Fibroblast of pulmonary artery (primary cell): ENCODE measurements around the gene GCG.

Experiments
- DNase-seq: peaks from one replicate; pipeline ENCODE4 v3.0.0-alpha.2; 2010; ENCODE audit warnings: low read depth
- H3K4me3 ChIP-seq: replicated peaks from 2 replicates; pipeline ENCODE4 v1.5.1; 2011; ENCODE audit warnings: low read depth, mild to moderate bottlenecking, control low read depth, low read length, moderate library complexity
- TF ChIP-seq, protein P1 (sequence below): IDR thresholded peaks from 2 replicates; pipeline ENCODE4 v1.5.1; 2011; ENCODE audit warnings: mild to moderate bottlenecking, control low read depth, low read length, inconsistent platforms; ENCODE audit errors: missing control alignments

GCG gene

GRCh38 chr2:162152147-162152546 is at the start of gene GCG:
GCG (minus strand) TSS chr2:162152247; CDS start chr2:162149178, 3,069 bp downstream.
- no peak within 1 kb of the TSS for H3K4me3 ChIP-seq
- DNase-seq: no peak
- TF ChIP-seq, protein P1, sequence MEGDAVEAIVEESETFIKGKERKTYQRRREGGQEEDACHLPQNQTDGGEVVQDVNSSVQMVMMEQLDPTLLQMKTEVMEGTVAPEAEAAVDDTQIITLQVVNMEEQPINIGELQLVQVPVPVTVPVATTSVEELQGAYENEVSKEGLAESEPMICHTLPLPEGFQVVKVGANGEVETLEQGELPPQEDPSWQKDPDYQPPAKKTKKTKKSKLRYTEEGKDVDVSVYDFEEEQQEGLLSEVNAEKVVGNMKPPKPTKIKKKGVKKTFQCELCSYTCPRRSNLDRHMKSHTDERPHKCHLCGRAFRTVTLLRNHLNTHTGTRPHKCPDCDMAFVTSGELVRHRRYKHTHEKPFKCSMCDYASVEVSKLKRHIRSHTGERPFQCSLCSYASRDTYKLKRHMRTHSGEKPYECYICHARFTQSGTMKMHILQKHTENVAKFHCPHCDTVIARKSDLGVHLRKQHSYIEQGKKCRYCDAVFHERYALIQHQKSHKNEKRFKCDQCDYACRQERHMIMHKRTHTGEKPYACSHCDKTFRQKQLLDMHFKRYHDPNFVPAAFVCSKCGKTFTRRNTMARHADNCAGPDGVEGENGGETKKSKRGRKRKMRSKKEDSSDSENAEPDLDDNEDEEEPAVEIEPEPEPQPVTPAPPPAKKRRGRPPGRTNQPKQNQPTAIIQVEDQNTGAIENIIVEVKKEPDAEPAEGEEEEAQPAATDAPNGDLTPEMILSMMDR: no peak

DNA sequence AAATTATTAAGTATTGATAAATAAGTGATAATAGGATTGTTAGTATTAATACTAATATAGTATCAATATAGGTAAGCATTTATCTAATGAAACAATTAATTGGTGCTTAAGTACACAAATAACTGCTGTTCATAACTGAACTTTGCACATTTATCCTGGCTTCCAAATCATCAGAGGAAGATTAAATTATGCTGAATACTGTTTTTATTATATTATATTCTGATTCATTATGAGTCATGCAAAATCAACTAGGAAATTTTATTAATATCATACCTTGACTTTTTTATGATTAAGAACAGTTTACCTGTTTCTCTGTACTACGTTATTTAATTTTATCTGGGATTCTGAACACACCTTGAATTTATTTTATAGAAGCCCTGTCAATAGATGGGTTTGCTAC is 48.6 kb upstream of the GCG start:
- TF ChIP-seq, protein P1: no peak
- DNase-seq: no peak
- H3K4me3 ChIP-seq: no peak overlapping the region

DNA sequence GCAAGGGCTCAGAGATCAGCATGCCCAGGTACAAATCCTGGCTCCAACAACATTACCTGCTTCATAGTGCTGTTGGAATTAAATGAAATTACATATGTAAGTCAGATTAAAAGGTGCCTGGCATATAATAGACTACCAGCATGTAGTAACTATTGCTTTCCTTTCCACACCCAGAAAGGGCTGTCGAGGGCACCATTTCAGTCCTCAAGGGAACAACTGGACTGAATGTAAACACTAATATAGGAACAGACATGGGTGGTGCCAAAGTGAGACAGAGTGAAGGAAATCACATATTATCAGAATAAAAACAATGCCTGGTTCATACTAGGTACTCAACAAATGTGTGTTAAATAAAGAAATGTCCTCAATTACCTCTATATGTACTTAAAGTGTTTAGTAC is 47.9 kb upstream of the GCG start:
- H3K4me3 ChIP-seq: no peak overlapping the region
- TF ChIP-seq, protein P1: no peak
- no peak for DNase-seq

DNA sequence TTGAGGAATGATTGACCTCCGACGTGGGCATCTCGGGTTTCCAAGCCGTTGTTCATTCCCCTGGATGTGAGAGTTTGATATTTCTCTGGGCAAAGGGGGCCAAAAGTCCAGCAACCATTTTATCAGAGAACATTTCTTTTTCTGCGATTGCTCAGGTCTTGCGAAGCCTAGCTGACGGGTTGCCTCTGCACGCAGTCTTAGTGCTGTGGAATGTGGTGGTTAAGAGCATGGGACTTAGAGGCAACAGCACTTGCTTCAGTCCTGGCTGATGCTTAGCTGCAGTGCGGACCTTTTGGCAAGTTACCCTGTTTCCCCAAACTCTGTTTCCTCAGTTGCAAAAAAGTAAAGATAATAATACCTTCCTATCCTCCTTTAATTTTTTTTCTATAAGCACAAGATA is 46.2 kb upstream of the GCG start:
- TF ChIP-seq, protein P1: no peak
- peak; percentile 25 for DNase-seq
- H3K4me3 ChIP-seq: no peak overlapping the region

DNA sequence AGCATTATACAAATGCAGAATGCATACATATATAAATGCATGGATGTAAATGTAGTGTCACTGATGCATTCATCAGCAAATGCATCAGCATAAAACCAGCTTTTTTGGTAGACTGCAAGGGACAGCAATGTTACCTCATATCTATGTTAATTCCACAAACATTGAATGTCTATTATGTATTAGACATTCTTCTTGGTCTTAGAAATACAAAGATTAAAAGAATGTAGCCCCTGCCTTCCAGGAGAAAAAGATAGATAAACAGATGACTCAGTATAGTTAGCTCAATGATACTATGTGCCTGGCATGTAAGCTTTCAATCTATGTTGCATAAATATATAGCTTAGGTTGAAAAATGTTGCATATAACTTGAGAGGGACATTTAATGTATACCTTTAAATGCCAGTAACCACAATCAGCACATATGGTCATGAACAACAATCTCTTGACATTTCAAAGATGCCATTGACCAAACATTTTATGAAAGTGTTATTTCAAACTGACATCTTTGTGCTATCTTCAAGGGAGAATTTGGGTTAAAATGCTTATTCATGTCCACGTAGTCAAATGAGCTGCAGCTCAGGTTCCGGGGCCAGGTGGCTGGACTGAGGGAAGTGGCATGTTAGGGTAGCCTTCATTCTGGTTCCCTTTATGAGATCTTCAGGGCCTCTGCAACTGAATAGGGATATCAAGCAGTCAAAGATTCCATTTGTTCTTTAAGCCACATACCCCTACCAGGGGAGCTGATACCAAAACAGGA is 45.2 kb upstream of the GCG start:
- TF ChIP-seq, protein P1: no peak
- peak; percentile 54 for DNase-seq
- no peak overlapping the region for H3K4me3 ChIP-seq

- no peak overlapping the region for H3K4me3 ChIP-seq
- DNase-seq: peak; percentile 53
- TF ChIP-seq, protein P1: no peak
These were observed 44.6 kb upstream of the GCG start for GRCh38 chr2:162196638-162197037.

DNA sequence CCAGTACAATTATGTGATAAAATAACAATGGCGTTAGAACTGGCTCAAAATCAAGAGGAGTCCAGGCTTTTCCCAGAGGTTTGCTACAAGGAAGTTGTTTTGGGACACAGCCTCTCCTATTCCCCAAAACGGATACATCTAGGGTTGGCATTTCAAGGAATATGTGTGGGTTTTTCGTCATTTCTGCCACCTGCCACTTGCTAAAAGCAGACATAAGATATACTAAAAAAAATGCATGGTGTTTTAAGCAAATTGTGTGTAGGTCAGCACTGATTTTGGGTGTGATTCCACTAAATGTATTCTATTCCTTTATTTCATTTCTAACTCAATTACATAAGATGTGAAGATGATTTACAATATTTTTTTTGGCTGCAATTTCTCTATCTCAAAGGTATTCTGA is 36.4 kb upstream of the GCG start:
- no peak for DNase-seq
- no peak overlapping the region for H3K4me3 ChIP-seq
- TF ChIP-seq, protein P1: no peak
